ENCODE data around the gene SELENOV. TPM values are rescaled to one million over a fixed set of nuclear protein-coding genes. Genes with fewer than 3 reads are reported as not detected.
A peak's percentile ranks its signal among the peaks of the same experiment; 100 is the strongest.

The SELENOV gene
- total RNA-seq, 1 experiment from 2014 or later = not detected

DNA sequence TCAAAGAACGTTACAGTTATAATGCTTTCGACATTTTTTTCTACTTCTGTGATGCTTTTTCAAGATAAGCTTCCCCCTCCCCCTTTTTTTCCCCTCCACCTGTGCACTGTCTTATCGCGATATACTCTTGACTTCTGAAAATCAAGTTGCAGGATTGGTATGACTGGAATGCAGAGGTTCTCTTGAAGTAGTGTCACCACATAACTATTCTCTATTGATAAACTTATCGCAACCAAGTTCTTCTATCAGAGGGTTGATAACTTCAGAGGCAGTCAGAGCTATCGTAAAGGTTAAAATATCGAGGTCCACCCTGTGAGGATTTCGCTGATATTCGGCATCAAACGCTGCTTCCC, 24.2 kb downstream of the SELENOV start:
- DNase-seq (ENCODE audit: low read depth, low spot score) (no peak), ATAC-seq (peak; percentile 16)
- intact Hi-C loops (cut with micrococcal nuclease) = loop anchor here (10.0 kb wide), 1 partner anchor 324 kb away; no protein-coding TSS in a partner anchor

More for the DNA sequence above, 24.2 kb downstream of the SELENOV start:
- peak overlapping the region; percentile 71 for H3K9ac ChIP-seq (ENCODE audit: low read length)
- no peak overlapping the region for H2AFZ ChIP-seq (ENCODE audit: low read depth, low read length, poor library complexity, severe bottlenecking)
- peak overlapping the region; percentile 86 for H3K27ac ChIP-seq (ENCODE audit: low read depth, low read length)
- H3K36me3 ChIP-seq (ENCODE audit: control insufficient read depth in 1 of 2, insufficient read depth in 2 of 2, low read length in 2 of 2) = no peaks in the 10 kb centered on the region
- TF ChIP-seq EGR1 (IDR thresholded peaks at IDR 0.05; ENCODE audit: low read depth) = 0 out of 2 replicates have a peak, but pooled peaks have one; percentile 4
- TF ChIP-seq, protein P1, sequence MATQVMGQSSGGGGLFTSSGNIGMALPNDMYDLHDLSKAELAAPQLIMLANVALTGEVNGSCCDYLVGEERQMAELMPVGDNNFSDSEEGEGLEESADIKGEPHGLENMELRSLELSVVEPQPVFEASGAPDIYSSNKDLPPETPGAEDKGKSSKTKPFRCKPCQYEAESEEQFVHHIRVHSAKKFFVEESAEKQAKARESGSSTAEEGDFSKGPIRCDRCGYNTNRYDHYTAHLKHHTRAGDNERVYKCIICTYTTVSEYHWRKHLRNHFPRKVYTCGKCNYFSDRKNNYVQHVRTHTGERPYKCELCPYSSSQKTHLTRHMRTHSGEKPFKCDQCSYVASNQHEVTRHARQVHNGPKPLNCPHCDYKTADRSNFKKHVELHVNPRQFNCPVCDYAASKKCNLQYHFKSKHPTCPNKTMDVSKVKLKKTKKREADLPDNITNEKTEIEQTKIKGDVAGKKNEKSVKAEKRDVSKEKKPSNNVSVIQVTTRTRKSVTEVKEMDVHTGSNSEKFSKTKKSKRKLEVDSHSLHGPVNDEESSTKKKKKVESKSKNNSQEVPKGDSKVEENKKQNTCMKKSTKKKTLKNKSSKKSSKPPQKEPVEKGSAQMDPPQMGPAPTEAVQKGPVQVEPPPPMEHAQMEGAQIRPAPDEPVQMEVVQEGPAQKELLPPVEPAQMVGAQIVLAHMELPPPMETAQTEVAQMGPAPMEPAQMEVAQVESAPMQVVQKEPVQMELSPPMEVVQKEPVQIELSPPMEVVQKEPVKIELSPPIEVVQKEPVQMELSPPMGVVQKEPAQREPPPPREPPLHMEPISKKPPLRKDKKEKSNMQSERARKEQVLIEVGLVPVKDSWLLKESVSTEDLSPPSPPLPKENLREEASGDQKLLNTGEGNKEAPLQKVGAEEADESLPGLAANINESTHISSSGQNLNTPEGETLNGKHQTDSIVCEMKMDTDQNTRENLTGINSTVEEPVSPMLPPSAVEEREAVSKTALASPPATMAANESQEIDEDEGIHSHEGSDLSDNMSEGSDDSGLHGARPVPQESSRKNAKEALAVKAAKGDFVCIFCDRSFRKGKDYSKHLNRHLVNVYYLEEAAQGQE (IDR thresholded peaks at IDR 0.05; ENCODE audit: low read depth) = no peak
- H3K4me3 ChIP-seq (replicated peaks in 1 of 2; ENCODE audit: low read depth in 1 of 2, low read length in 2 of 2) = peak overlapping the region; percentile 78 to 82
- H3K4me1 ChIP-seq (ENCODE audit: control insufficient read depth in 1 of 2, insufficient read depth in 2 of 2, low read length in 2 of 2) = peaks cover 11 to 13% of the 10 kb centered on the region in 2 experiments
- H3K9me3 ChIP-seq (ENCODE audit: control insufficient read depth in 1 of 2, insufficient read depth in 1 of 2, low read depth in 1 of 2, low read length in 2 of 2) = no peaks in the 10 kb centered on the region
- RAD21 ChIA-PET (ENCODE audit: low non-redundant PET in 1 of 2, low total read pairs in 2 of 2, uncharacterized antibody in 2 of 2, unreplicated experiment in 2 of 2) = no interaction called here
- no peaks in the 10 kb centered on the region for H4K20me1 ChIP-seq (ENCODE audit: insufficient read depth)
- POLR2A ChIA-PET = interaction anchor here (1.6 kb wide), 1 partner anchor 103 kb away, joined by 5 read pairs; the partner anchor contains the start of gene RPS16
- BruUV-seq (replicated peaks) = no TSS peak
- peaks cover 16% of the 10 kb centered on the region for H3K79me2 ChIP-seq (ENCODE audit: insufficient read depth, low read length)
- peak overlapping the region; percentile 93 for H3K4me2 ChIP-seq (ENCODE audit: low read length)
- H3K27me3 ChIP-seq (ENCODE audit: insufficient read depth, low read length) = no peaks in the 10 kb centered on the region
- no peaks in the 10 kb centered on the region for H3K9me2 ChIP-seq (ENCODE audit: insufficient read depth)
- CTCF ChIA-PET = interaction anchor here (1.6 kb wide), 1 partner anchor 134 kb away, joined by 4 read pairs; no protein-coding TSS in a partner anchor

Data from HCT116 (cell line).